Memory B cell (primary cell): Measurements from ENCODE around the gene MPG.
"Not testable (repeated sequence)": the region's sequence is repeated elsewhere in the genome, so short reads cannot be mapped to it uniquely, and the experiment has no call there.

ENCODE experiments used
- ATAC-seq: fragments of 150-1000 bp; cut with Tn5 transposase; 2 replicates; pipeline ENCODE4 v1.10.0; 2021; ENCODE audit warnings: low read depth, mild to moderate bottlenecking, moderate library complexity
- DNase-seq, 2 donors: peaks; one replicate each; pipeline ENCODE4 v3.0.0; 2022; ENCODE audit warnings: low spot score in 2 of 2
- H3K27ac Mint-ChIP-seq: one replicate; pipeline ENCODE4 v1.8.0; 2022; ENCODE audit warnings: mild to moderate bottlenecking, moderate library complexity, mixed read lengths
- H3K27me3 Mint-ChIP-seq: one replicate; pipeline ENCODE4 v1.8.0; 2022; ENCODE audit warnings: mixed read lengths
- H3K36me3 Mint-ChIP-seq: one replicate; pipeline ENCODE4 v1.8.0; 2022; ENCODE audit warnings: mild to moderate bottlenecking, mixed read lengths
- H3K4me1 Mint-ChIP-seq: one replicate; pipeline ENCODE4 v1.8.0; 2022; ENCODE audit warnings: mixed read lengths
- H3K4me3 Mint-ChIP-seq: one replicate; pipeline ENCODE4 v1.8.0; 2022; ENCODE audit warnings: mild to moderate bottlenecking, moderate library complexity, mixed read lengths
- H3K9me3 Mint-ChIP-seq: one replicate; pipeline ENCODE4 v1.8.0; 2022; ENCODE audit warnings: mixed read lengths

MPG gene

GRCh38 chr16:42069-42457 is 36.0 kb upstream of the MPG start:
- ATAC-seq (no peak), DNase-seq (no peak)
- Mint-ChIP-seq H3K4me1 (peaks cover 45% of the 10 kb centered on the region), H3K36me3 (peaks cover 32% of the 10 kb centered on the region), H3K4me3 (peak overlapping the region; percentile 12), H3K9me3 (no peaks in the 10 kb centered on the region), H3K27ac (peak overlapping the region; percentile 56), H3K27me3 (no peaks in the 10 kb centered on the region)

- H3K4me3 Mint-ChIP-seq, result no peak overlapping the region
- ATAC-seq (no peak), DNase-seq (no peak)
- H3K27me3 Mint-ChIP-seq, result no peaks in the 10 kb centered on the region
- peaks cover 45% of the 10 kb centered on the region for H3K4me1 Mint-ChIP-seq
- H3K9me3 Mint-ChIP-seq, result no peaks in the 10 kb centered on the region
- peak overlapping the region; percentile 56 for H3K27ac Mint-ChIP-seq
- peaks cover 35% of the 10 kb centered on the region for H3K36me3 Mint-ChIP-seq
Measured at GRCh38 chr16:42691-43090, 35.3 kb upstream of the MPG start.

DNA sequence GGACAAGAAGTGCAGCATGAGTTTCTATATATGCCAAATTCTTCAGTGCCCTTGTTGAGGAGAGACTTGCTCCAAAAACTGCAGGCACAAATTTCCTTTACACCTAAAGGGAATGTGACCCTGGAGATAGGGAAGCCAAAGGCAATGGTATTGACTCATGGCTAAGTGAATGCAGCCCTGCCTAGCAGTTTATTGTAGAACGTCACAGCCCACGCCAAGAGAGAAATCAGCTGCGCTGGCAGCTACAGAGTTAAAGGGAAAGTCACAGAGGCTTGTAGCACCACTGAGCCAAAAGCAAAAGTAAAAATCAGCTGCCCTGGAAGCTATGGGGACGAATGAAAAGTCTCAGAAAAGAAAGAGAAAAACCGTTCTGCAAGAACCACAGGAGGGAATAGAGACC is 34.7 kb upstream of the MPG start:
- ATAC-seq (no peak), DNase-seq (no peak)
- peaks cover 35% of the 10 kb centered on the region for H3K36me3 Mint-ChIP-seq
- H3K4me1 Mint-ChIP-seq, result peaks cover 40% of the 10 kb centered on the region
- no peaks in the 10 kb centered on the region for H3K9me3 Mint-ChIP-seq
- no peaks in the 10 kb centered on the region for H3K27me3 Mint-ChIP-seq
- H3K4me3 Mint-ChIP-seq, result no peak overlapping the region
- H3K27ac Mint-ChIP-seq, result peak overlapping the region; percentile 56

- no peak overlapping the region for H3K27ac Mint-ChIP-seq
- ATAC-seq (no peak), DNase-seq (no peak)
- H3K27me3 Mint-ChIP-seq, result no peaks in the 10 kb centered on the region
- H3K36me3 Mint-ChIP-seq, result peaks cover 35% of the 10 kb centered on the region
- peaks cover 26% of the 10 kb centered on the region for H3K4me1 Mint-ChIP-seq
- no peaks in the 10 kb centered on the region for H3K9me3 Mint-ChIP-seq
- H3K4me3 Mint-ChIP-seq, result no peak overlapping the region
Measured at GRCh38 chr16:44655-45054, 33.4 kb upstream of the MPG start.

- peaks cover 25% of the 10 kb centered on the region for H3K4me1 Mint-ChIP-seq
- no peaks in the 10 kb centered on the region for H3K9me3 Mint-ChIP-seq
- H3K27me3 Mint-ChIP-seq, result no peaks in the 10 kb centered on the region
- H3K27ac Mint-ChIP-seq, result no peak overlapping the region
- no peak for DNase-seq
- H3K36me3 Mint-ChIP-seq, result peaks cover 38% of the 10 kb centered on the region
- ATAC-seq, result no peak
- H3K4me3 Mint-ChIP-seq, result no peak overlapping the region
Measured at GRCh38 chr16:45454-45853, 32.6 kb upstream of the MPG start.

- peaks cover 27% of the 10 kb centered on the region for H3K4me1 Mint-ChIP-seq
- not testable (repeated sequence) for H3K9me3 Mint-ChIP-seq, H3K27me3 Mint-ChIP-seq, ATAC-seq, H3K4me3 Mint-ChIP-seq, H3K27ac Mint-ChIP-seq, DNase-seq
- peaks cover 40% of the 10 kb centered on the region for H3K36me3 Mint-ChIP-seq
Measured at GRCh38 chr16:46510-46909, 31.5 kb upstream of the MPG start.

- no peak overlapping the region for H3K4me3 Mint-ChIP-seq
- H3K36me3 Mint-ChIP-seq, result peaks cover 35% of the 10 kb centered on the region
- H3K4me1 Mint-ChIP-seq, result peaks cover 22% of the 10 kb centered on the region
- H3K27me3 Mint-ChIP-seq, result no peaks in the 10 kb centered on the region
- H3K27ac Mint-ChIP-seq, result no peak overlapping the region
- DNase-seq (no peak), ATAC-seq (no peak)
- H3K9me3 Mint-ChIP-seq, result no peaks in the 10 kb centered on the region
Measured at GRCh38 chr16:47234-47633, 30.8 kb upstream of the MPG start.

DNA sequence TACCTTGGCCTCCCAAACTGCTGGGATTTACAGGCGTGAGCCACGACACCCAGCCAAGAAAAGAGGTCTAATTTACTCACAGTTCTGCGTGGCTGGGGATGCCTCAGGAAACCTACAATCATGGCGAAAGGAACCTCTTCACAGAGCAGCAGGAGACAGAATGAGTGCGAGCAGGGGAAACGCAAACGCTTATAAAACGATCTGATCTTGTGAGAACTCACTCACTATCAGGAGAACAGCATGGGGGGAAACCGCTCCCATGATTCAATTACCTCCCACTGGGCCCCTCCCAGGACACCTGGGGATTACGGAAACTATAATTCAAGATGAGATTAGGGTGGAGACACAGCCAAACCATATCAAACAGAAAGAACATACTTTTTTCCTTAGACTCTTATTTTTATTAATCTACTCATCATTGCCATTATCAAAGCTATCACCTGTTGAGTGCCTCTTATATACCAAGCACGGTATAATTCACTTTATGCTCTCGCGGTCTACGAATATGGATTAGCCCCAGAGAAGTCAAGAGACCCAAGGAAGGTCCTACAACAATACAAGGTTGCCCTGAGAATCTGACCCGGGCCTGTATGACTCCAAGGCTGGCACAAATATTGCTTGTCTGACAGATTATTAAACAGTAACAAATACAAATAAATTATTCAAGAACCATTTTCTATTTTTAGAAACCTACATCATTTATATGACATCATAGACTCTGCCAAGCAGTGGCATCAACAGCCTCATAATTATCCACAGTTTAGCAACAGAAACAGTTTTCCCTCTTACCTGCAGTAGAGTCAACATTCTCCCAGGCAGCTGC is 27.0 kb upstream of the MPG start:
- H3K4me3 Mint-ChIP-seq, result peak overlapping the region; percentile 69
- H3K27me3 Mint-ChIP-seq, result no peaks in the 10 kb centered on the region
- peaks cover 10% of the 10 kb centered on the region for H3K36me3 Mint-ChIP-seq
- no peak for ATAC-seq
- DNase-seq, result no peak
- peaks cover 16% of the 10 kb centered on the region for H3K4me1 Mint-ChIP-seq
- H3K27ac Mint-ChIP-seq, result no peak overlapping the region
- no peaks in the 10 kb centered on the region for H3K9me3 Mint-ChIP-seq

DNA sequence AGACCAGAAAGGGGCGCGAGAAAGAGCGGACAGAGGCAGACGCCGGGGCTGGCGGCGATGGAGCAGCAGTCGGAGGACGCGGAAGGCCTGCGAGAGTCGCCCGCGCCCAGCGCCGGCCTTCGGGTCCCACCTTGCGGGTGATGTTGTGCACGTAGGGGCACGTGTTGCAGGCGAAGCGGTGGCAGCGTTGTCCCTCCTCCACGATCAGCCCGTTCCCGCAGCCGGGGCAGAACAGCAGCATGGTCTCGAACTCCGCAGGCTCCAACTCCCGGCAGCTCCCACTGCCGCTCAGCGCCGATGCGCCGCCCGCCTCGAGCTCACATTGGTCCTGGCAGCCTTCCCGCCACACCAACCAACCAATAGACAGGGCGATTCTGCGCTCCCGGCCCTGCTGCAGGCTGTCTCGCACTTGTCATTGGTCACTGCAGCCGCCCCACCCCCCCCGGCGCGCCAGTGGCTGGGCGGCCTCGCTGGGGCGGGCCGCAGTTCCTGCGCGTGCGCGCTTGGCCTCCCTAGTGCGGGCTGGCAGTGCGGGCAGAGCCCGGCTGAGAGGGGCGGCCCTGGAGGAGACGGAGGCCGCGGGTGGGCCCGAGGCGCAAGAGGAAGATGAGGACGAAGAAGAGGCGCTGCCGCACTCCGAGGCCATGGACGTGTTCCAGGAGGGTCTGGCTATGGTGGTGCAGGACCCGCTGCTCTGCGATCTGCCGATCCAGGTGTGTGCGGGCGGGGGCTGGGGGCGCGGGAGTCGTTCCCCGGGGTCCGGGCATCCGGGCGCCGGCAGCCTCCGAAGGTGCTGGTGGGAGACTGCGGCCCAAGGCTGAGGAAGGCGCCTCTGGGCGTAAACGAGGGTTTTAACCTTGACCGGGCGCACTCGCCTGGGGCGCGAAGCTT is 24.4 kb upstream of the MPG start, which contains the start of the genes POLR3K and SNRNP25:
Gene POLR3K (minus strand): TSS at position 263 of the 891 bp plus-strand sequence. CDS start 22 bp downstream, at position 241.
Gene SNRNP25 (plus strand): TSS at position 483 of the 891 bp plus-strand sequence. CDS start 189 bp downstream, at position 672.
- no peaks in the 10 kb centered on the region for H3K27me3 Mint-ChIP-seq
- ATAC-seq, result peak; percentile 91
- DNase-seq, result peak; percentile 81 to 94
- H3K36me3 Mint-ChIP-seq, result peaks cover 18% of the 10 kb centered on the region
- H3K4me3 Mint-ChIP-seq, result peak within 1 kb of the TSS; percentile 99
- H3K4me1 Mint-ChIP-seq, result peaks cover 13% of the 10 kb centered on the region
- H3K9me3 Mint-ChIP-seq, result no peaks in the 10 kb centered on the region
- peak within 1 kb of the TSS; percentile 90 for H3K27ac Mint-ChIP-seq

DNA sequence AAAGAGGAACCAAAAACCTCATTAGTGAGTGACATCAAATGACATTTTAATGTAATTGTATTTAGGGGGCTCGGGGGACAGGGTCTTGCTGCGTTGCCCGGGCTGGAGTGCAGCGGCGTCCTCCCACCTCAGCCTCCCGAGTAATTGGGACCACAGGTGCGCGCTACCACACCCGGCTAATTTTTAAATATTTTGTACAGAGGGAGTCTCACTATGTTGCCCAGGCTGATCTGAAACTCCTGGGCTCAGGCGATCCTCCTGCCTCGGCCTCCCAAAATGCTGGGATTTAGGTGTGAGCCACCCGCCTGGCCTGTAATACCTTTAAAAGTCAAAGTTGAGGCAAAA is 23.8 kb upstream of the MPG start:
- ATAC-seq (no peak), DNase-seq (no peak)
- Mint-ChIP-seq H3K4me3 (peak overlapping the region; percentile 99), H3K27me3 (no peaks in the 10 kb centered on the region), H3K4me1 (peaks cover 13% of the 10 kb centered on the region), H3K27ac (peak overlapping the region; percentile 90), H3K9me3 (no peaks in the 10 kb centered on the region), H3K36me3 (peaks cover 18% of the 10 kb centered on the region)

DNA sequence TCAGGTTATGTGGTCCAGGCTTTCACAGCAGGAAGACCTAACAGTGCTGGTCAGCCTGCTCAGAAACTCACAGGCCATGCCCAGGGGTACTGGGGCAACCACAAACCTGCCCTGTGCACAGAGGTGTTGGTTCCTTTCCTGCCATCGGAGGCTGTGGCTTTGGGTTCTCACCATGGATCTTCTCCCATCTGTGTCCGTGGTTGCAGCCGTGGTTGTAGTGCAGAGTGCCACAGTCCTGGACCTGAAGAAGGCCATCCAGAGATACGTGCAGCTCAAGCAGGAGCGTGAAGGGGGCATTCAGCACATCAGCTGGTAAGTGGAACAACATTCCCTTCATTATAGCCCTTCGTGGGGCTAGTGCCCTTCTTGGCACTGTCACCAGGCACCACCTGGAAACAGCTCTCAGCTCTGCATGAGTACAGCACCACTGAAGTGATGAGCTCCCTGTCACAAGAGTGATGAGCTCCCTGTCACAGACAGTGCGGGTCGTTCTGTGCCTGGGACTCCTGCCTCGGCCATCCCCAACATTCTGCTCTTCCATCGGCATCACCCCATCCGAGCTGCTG is 22.4 kb upstream of the MPG start:
- no peak overlapping the region for H3K27ac Mint-ChIP-seq
- H3K9me3 Mint-ChIP-seq, result no peaks in the 10 kb centered on the region
- H3K4me1 Mint-ChIP-seq, result peaks cover 11% of the 10 kb centered on the region
- ATAC-seq (no peak), DNase-seq (no peak)
- H3K4me3 Mint-ChIP-seq, result peak overlapping the region; percentile 46
- H3K36me3 Mint-ChIP-seq, result peaks cover 14% of the 10 kb centered on the region
- H3K27me3 Mint-ChIP-seq, result no peaks in the 10 kb centered on the region

DNA sequence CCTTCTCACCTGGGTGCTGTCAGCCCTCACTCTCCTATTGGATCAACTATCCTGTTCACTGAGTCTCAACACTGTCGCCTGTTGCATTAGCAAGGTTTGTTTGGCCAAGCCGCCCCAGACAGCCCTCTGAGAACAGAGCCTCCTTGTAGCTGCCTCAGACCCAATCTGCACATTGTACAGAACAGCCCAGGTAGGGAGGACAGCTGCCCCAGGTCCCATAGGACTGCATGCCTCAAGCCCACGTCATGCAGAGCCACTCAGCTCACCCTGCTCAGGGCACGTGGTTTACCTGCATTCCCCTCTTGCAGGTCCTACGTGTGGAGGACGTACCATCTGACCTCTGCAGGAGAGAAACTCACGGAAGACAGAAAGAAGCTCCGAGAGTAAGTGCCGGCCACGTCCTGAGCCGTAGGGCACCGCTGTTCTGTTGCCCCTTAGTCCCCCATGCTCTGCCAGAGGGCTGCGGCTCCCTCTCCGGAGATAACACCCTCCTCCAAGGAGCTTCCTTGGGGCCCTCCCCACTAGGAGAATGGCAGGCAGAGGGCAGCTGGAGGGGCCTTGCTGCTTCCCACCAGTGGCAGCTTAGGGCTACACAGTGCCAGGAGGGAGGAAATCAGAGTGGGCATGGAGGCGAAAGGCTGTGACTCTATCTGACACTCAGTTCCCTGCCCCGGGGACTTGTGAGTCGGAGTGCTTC is 21.6 kb upstream of the MPG start:
- Mint-ChIP-seq H3K9me3 (no peaks in the 10 kb centered on the region), H3K27ac (no peak overlapping the region), H3K36me3 (peaks cover 14% of the 10 kb centered on the region), H3K4me3 (peak overlapping the region; percentile 46), H3K4me1 (peaks cover 10% of the 10 kb centered on the region), H3K27me3 (no peaks in the 10 kb centered on the region)
- DNase-seq, result no peak
- no peak for ATAC-seq

- Mint-ChIP-seq H3K27ac (no peak overlapping the region), H3K4me3 (no peak overlapping the region), H3K4me1 (peaks cover 6% of the 10 kb centered on the region), H3K9me3 (no peaks in the 10 kb centered on the region), H3K36me3 (peaks cover 12% of the 10 kb centered on the region), H3K27me3 (no peaks in the 10 kb centered on the region)
- ATAC-seq (no peak), DNase-seq (no peak)
Measured at GRCh38 chr16:57711-58110, 20.3 kb upstream of the MPG start.
